ENCODE measurements around the gene TUBA1A.
"Not testable (repeated sequence)": the region's sequence is repeated elsewhere in the genome, so short reads cannot be mapped to it uniquely, and the experiment has no call there.

Gene TUBA1A

GRCh38 chr12:49190974-49191373 is 2.1 kb upstream of the TUBA1A start:
- TF ChIP-seq CTCF (conservative IDR thresholded peaks at IDR 0.05; ENCODE audit: low read depth), result no peak
- H3K27ac ChIP-seq, result no peak overlapping the region
- CTCF ChIA-PET, result interaction anchor here (0.7 kb wide), 1 partner anchor 104 kb away, joined by 3 read pairs; the partner anchor contains the start of gene PRPH
- POLR2A ChIA-PET (ENCODE audit: low non-redundant PET), result no interaction called here
- no peak for DNase-seq (ENCODE audit: low spot score)

GRCh38 chr12:49189731-49190716 is 1.1 kb upstream of the TUBA1A start:
- H3K27ac ChIP-seq, result no peak overlapping the region
- TF ChIP-seq CTCF (conservative IDR thresholded peaks at IDR 0.05; ENCODE audit: low read depth), result no peak
- ChIA-PET CTCF (interaction anchor here (0.7 kb wide), 1 partner anchor 24 kb away, joined by 3 read pairs; no protein-coding TSS in a partner anchor), POLR2A (ENCODE audit: low non-redundant PET) (no interaction called here)
- no peak for DNase-seq (ENCODE audit: low spot score)

- CTCF ChIA-PET, result interaction anchor here (0.6 to 2.1 kb wide), 6 partner anchors 46 to 297 kb away, joined by 3 to 18 read pairs (median 3); no protein-coding TSS in a partner anchor
- POLR2A ChIA-PET (ENCODE audit: low non-redundant PET), result interaction anchor here (0.6 to 1.0 kb wide), 4 partner anchors 37 to 58 kb away, joined by 3 to 4 read pairs (median 3); partner anchors contain the start of gene TUBA1B
- DNase-seq (ENCODE audit: low spot score), result peak; percentile 65
- H3K27ac ChIP-seq, result peak overlapping the region; percentile 96
- no peak for TF ChIP-seq CTCF (conservative IDR thresholded peaks at IDR 0.05; ENCODE audit: low read depth)
These were observed 522 bp downstream of the TUBA1A start for GRCh38 chr12:49188201-49188915.

GRCh38 chr12:49187184-49187583 is 1.7 kb downstream of the TUBA1A start:
- POLR2A ChIA-PET (ENCODE audit: low non-redundant PET), result no interaction called here
- no peak overlapping the region for H3K27ac ChIP-seq
- CTCF ChIA-PET, result interaction anchor here (0.6 kb wide), 1 partner anchor 430 kb away, joined by 3 read pairs; no protein-coding TSS in a partner anchor
- TF ChIP-seq CTCF (conservative IDR thresholded peaks at IDR 0.05; ENCODE audit: low read depth), result no peak
- no peak for DNase-seq (ENCODE audit: low spot score)

GRCh38 chr12:49186307-49186706 is 2.6 kb downstream of the TUBA1A start:
- H3K27ac ChIP-seq; DNase-seq (ENCODE audit: low spot score); POLR2A ChIA-PET (ENCODE audit: low non-redundant PET); CTCF ChIA-PET: not testable (repeated sequence)

GRCh38 chr12:49184697-49185096 is 4.2 kb downstream of the TUBA1A start:
- CTCF ChIA-PET; H3K27ac ChIP-seq; POLR2A ChIA-PET (ENCODE audit: low non-redundant PET); DNase-seq (ENCODE audit: low spot score): not testable (repeated sequence)

- CTCF ChIA-PET; DNase-seq (ENCODE audit: low spot score); POLR2A ChIA-PET (ENCODE audit: low non-redundant PET); H3K27ac ChIP-seq: not testable (repeated sequence)
These were observed 5.5 kb downstream of the TUBA1A start for GRCh38 chr12:49183214-49183950.
